Keratinocyte (primary cell): ENCODE data around the gene APOD. TPM values are rescaled to one million over a fixed set of nuclear protein-coding genes. Genes with fewer than 3 reads are reported as not detected.

Experiments used
- DNase-seq: peaks from one replicate; pipeline ENCODE4 v3.0.0-alpha.2; 2011; ENCODE audit warnings: low read depth, missing footprints, low spot score
- FAIRE-seq: peaks from 2 replicates; lab custom pipeline; 2011; peaks lifted over from hg19 to GRCh38; lab: Jason Lieb, UNC
- H2AFZ ChIP-seq: 2 replicates; pipeline ENCODE4 v1.6.0; 2012; ENCODE audit warnings: low read length, control low read depth, inconsistent platforms; ENCODE audit not compliant: control insufficient read depth
- H3K27ac ChIP-seq: 2 replicates; pipeline ENCODE4 v1.5.1; 2011; ENCODE audit warnings: low read length; ENCODE audit not compliant: control insufficient read depth, insufficient read depth
- H3K27me3 ChIP-seq: 3 replicates; pipeline ENCODE4 v1.6.0; 2011; ENCODE audit warnings: low read length; ENCODE audit not compliant: control insufficient read depth, insufficient read depth; ENCODE audit errors: extremely low read depth
- H3K36me3 ChIP-seq, 2 experiments: 2 replicates in 1 of 2; 3 replicates in 1 of 2; pipeline ENCODE4 v1.5.1; 2011; ENCODE audit warnings: low read length in 2 of 2, mild to moderate bottlenecking in 1 of 2; ENCODE audit not compliant: control insufficient read depth in 2 of 2, insufficient read depth in 2 of 2; ENCODE audit errors: extremely low read depth in 1 of 2
- H3K4me1 ChIP-seq: 3 replicates; pipeline ENCODE4 v1.5.1; 2011; ENCODE audit warnings: low read length; ENCODE audit not compliant: control insufficient read depth, insufficient read depth; ENCODE audit errors: extremely low read depth
- H3K4me2 ChIP-seq: 3 replicates; pipeline ENCODE4 v1.6.0; 2011; ENCODE audit warnings: low read depth, low read length; ENCODE audit not compliant: control insufficient read depth, insufficient read depth; ENCODE audit errors: extremely low read depth
- H3K4me3 ChIP-seq, 3 experiments: fragments of 200-600 bp in 1 of 3; sonication (generic) in 1 of 3; 2 replicates in 2 of 3; 3 replicates in 1 of 3; pipeline ENCODE4 v1.5.1; 2011 to 2016; ENCODE audit warnings: low read length in 3 of 3, mild to moderate bottlenecking in 3 of 3, control low read depth in 2 of 3, inconsistent platforms in 1 of 3, low read depth in 1 of 3, mixed read lengths in 1 of 3, mixed run types in 1 of 3, moderate library complexity in 1 of 3; ENCODE audit not compliant: control insufficient read depth in 2 of 3, insufficient read depth in 2 of 3; ENCODE audit errors: extremely low read depth in 1 of 3
- H3K79me2 ChIP-seq: 2 replicates; pipeline ENCODE4 v1.6.0; 2012; ENCODE audit warnings: low read length; ENCODE audit not compliant: control insufficient read depth, insufficient read depth
- H3K9ac ChIP-seq: 3 replicates; pipeline ENCODE4 v1.6.0; 2011; ENCODE audit warnings: low read length; ENCODE audit not compliant: control insufficient read depth, insufficient read depth; ENCODE audit errors: extremely low read depth
- H3K9me1 ChIP-seq: 3 replicates; pipeline ENCODE4 v1.6.0; 2011; ENCODE audit warnings: low read length; ENCODE audit not compliant: control insufficient read depth, insufficient read depth; ENCODE audit errors: extremely low read depth
- H3K9me3 ChIP-seq: 2 replicates; pipeline ENCODE4 v1.5.1; 2012; ENCODE audit warnings: low read depth, low read length; ENCODE audit not compliant: control insufficient read depth
- H4K20me1 ChIP-seq: 3 replicates; pipeline ENCODE4 v1.6.0; 2011; ENCODE audit warnings: low read length; ENCODE audit not compliant: control insufficient read depth, insufficient read depth; ENCODE audit errors: extremely low read depth
- EZH2 ChIP-seq: IDR thresholded peaks from one replicate; pipeline ENCODE4 v1.6.1; 2012; ENCODE audit warnings: inconsistent platforms, mild to moderate bottlenecking, low read length, moderate library complexity
- dilution Hi-C: fragments of 300-500 bp; cut with MboI; formaldehyde crosslinking; loops from one replicate; pipeline ENCODE4 v1.7.0; 2020; ENCODE audit warnings: low sequenced_read_pairs; ENCODE audit not compliant: extremely low pct_ligation_motif_present
- polyA plus RNA-seq, 5 experiments: library from polyadenylated mRNA; depleted of rRNA in 3 of 5; stranded (reverse) in 3 of 5; stranded (forward) in 1 of 5; unstranded in 1 of 5; fragments of >200 nt; gene quantifications; 1 replicate in 1 of 5; 2 replicates in 3 of 5; 3 replicates in 1 of 5; pipeline versions ENCODE4 v1.2.1 to v1.2.3, GENCODE V29; 2011 to 2012; ENCODE audit warnings: missing spikeins in 2 of 5, low read depth in 1 of 5, low replicate concordance in 1 of 5
- TF ChIP-seq, protein P1 (sequence below), 3 experiments: IDR thresholded peaks in 1 of 3; conservative IDR thresholded peaks in 1 of 3; optimal IDR thresholded peaks in 1 of 3; 2 replicates in 2 of 3; 3 replicates in 1 of 3; pipeline versions ENCODE3 to v1.5.1; 2011; ENCODE audit warnings: low read length in 3 of 3, mild to moderate bottlenecking in 3 of 3, moderate library complexity in 2 of 3, control low read depth in 1 of 3, inconsistent platforms in 1 of 3; ENCODE audit not compliant: insufficient read depth in 2 of 3; ENCODE audit errors: extremely low read depth in 1 of 3

The APOD gene
- polyA plus RNA-seq, 1 donor (not counting 4 experiments of a cell fraction or from before 2014, with no cell fraction given): not detected

DNA sequence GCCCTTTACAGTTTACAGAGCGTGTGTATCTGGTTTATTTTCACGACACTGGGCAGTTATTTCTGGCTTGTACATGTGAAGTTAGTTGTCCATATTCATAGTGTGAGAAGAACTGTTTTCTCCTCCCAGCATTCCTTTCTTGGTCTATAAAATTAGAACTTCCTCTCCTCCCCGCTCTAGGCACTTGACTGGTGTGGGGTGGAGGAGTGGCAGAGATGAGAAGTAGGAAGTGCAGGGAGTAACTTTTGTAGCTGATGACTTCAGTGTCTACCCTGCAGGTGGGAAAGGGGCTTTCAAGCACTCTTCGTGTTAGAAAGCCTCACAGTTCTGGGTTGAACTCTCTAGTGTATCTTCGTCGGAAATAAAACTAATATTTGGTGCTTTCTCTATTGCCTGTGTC, 13.4 kb downstream of the APOD start:
- H3K79me2 ChIP-seq: no peaks in the 10 kb centered on the region
- H3K27me3 ChIP-seq: peaks cover 8% of the 10 kb centered on the region
- no peaks in the 10 kb centered on the region for H4K20me1 ChIP-seq
- H3K36me3 ChIP-seq: no peaks in the 10 kb centered on the region
- TF ChIP-seq EZH2: no peak
- TF ChIP-seq, protein P1, sequence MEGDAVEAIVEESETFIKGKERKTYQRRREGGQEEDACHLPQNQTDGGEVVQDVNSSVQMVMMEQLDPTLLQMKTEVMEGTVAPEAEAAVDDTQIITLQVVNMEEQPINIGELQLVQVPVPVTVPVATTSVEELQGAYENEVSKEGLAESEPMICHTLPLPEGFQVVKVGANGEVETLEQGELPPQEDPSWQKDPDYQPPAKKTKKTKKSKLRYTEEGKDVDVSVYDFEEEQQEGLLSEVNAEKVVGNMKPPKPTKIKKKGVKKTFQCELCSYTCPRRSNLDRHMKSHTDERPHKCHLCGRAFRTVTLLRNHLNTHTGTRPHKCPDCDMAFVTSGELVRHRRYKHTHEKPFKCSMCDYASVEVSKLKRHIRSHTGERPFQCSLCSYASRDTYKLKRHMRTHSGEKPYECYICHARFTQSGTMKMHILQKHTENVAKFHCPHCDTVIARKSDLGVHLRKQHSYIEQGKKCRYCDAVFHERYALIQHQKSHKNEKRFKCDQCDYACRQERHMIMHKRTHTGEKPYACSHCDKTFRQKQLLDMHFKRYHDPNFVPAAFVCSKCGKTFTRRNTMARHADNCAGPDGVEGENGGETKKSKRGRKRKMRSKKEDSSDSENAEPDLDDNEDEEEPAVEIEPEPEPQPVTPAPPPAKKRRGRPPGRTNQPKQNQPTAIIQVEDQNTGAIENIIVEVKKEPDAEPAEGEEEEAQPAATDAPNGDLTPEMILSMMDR (optimal IDR thresholded peaks at IDR 0.05 in 1 of 3, IDR thresholded peaks at IDR 0.05 in 1 of 3, conservative IDR thresholded peaks at IDR 0.05 in 1 of 3; ENCODE audit: extremely low read depth in 1 of 3, insufficient read depth in 2 of 3, low read length in 3 of 3): no peak
- no peaks in the 10 kb centered on the region for H3K9me3 ChIP-seq
- no peak overlapping the region for H3K27ac ChIP-seq
- no peak overlapping the region for H3K4me2 ChIP-seq
- no peak for DNase-seq
- H3K4me1 ChIP-seq: no peaks in the 10 kb centered on the region
- H3K4me3 ChIP-seq: no peak overlapping the region
- H2AFZ ChIP-seq: no peak overlapping the region
- FAIRE-seq: no peak
- no peak overlapping the region for H3K9ac ChIP-seq
- H3K9me1 ChIP-seq: no peaks in the 10 kb centered on the region
- dilution Hi-C loops: no loop called here

DNA sequence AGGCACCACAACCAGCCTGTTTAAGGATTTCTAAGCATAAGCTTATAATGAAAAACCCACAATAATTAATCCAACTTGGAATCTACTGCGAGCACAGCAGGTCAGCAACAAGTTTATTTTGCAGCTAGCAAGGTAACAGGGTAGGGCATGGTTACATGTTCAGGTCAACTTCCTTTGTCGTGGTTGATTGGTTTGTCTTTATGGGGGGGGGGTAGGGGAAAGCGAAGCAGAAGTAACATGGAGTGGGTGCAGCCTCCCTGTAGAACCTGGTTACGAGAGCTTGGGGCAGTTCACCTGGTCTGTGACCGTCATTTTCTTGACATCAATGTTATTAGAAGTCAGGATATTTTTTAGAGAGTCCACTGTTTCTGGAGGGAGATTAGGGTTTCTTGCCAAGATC, 15.1 kb downstream of the APOD start:
- H3K36me3 ChIP-seq: no peaks in the 10 kb centered on the region
- no peaks in the 10 kb centered on the region for H3K79me2 ChIP-seq
- no peak overlapping the region for H3K4me3 ChIP-seq
- H3K9ac ChIP-seq: no peak overlapping the region
- no peaks in the 10 kb centered on the region for H3K4me1 ChIP-seq
- H3K4me2 ChIP-seq: no peak overlapping the region
- H3K27ac ChIP-seq: no peak overlapping the region
- no peak for DNase-seq
- no peak overlapping the region for H2AFZ ChIP-seq
- no peaks in the 10 kb centered on the region for H3K9me3 ChIP-seq
- dilution Hi-C loops: no loop called here
- peaks cover 7% of the 10 kb centered on the region for H3K27me3 ChIP-seq
- TF ChIP-seq, protein P1 (optimal IDR thresholded peaks at IDR 0.05 in 1 of 3, IDR thresholded peaks at IDR 0.05 in 1 of 3, conservative IDR thresholded peaks at IDR 0.05 in 1 of 3; ENCODE audit: extremely low read depth in 1 of 3, insufficient read depth in 2 of 3, low read length in 3 of 3): no peak
- TF ChIP-seq EZH2: no peak
- no peak for FAIRE-seq
- no peaks in the 10 kb centered on the region for H4K20me1 ChIP-seq
- H3K9me1 ChIP-seq: no peaks in the 10 kb centered on the region
